GM12874 (cell line): ENCODE results near the gene BRAT1.

Experiments
- CTCF ChIP-seq: IDR thresholded peaks from 2 replicates; pipeline ENCODE4 v1.5.1; 2011; ENCODE audit warnings: low read depth, mild to moderate bottlenecking, control low read depth, low read length, moderate library complexity; ENCODE audit not compliant: insufficient read depth

BRAT1 gene

GRCh38 chr7:2572101-2572842 lies 16.9 kb upstream of the BRAT1 start:
- TF ChIP-seq CTCF, result no peak

GRCh38 chr7:2571409-2571808 lies 16.1 kb upstream of the BRAT1 start:
- TF ChIP-seq CTCF, result no peak

- TF ChIP-seq CTCF, result no peak
Observed at GRCh38 chr7:2570021-2570420, 14.7 kb upstream of the BRAT1 start.

- TF ChIP-seq CTCF, result no peak
Observed at GRCh38 chr7:2569421-2569820, 14.1 kb upstream of the BRAT1 start.

GRCh38 chr7:2568521-2569223 lies 13.3 kb upstream of the BRAT1 start:
- no peak for TF ChIP-seq CTCF

GRCh38 chr7:2567679-2568278 lies 12.5 kb upstream of the BRAT1 start:
- peak; percentile 24 for TF ChIP-seq CTCF

GRCh38 chr7:2566890-2567678 lies 11.8 kb upstream of the BRAT1 start:
- TF ChIP-seq CTCF, result no peak
